HEK293 (cell line): Measurements from ENCODE around the gene TMED1.

ENCODE experiments used
- CTCF ChIA-PET: fragments of 350-600 bp; formaldehyde crosslinking; extraction: SDS; loops from one replicate; lab custom pipeline; 2021; ENCODE audit warnings: antibody characterized with exemption; lab: Yijun Ruan, JAX
- POLR2A ChIA-PET: fragments of 300-600 bp; formaldehyde crosslinking; extraction: SDS; loops from one replicate; lab custom pipeline; 2020; ENCODE audit warnings: antibody characterized with exemption, inconsistent platforms; lab: Yijun Ruan, JAX
- H3K27ac ChIP-seq: fragments of 200-500 bp; sonication (Bioruptor generic); 2 replicates; pipeline ENCODE4 v1.5.1; 2014; ENCODE audit warnings: low read depth, low read length, control low read depth, inconsistent platforms; ENCODE audit errors: extremely low read depth
- H3K36me3 ChIP-seq, 2 experiments: fragments of 200-500 bp in 1 of 2; sonication (Bioruptor generic) in 1 of 2; 1 replicate in 1 of 2; 2 replicates in 1 of 2; pipeline ENCODE4 v1.5.1; 2014 to 2017; ENCODE audit warnings: inconsistent platforms in 2 of 2, low read length in 2 of 2; ENCODE audit not compliant: control insufficient read depth in 2 of 2, insufficient read depth in 1 of 2
- H3K4me1 ChIP-seq: fragments of 200-500 bp; sonication (Bioruptor generic); 2 replicates; pipeline ENCODE4 v1.5.1; 2014; ENCODE audit warnings: mild to moderate bottlenecking, low read length, inconsistent platforms; ENCODE audit not compliant: control insufficient read depth, insufficient read depth
- H3K4me3 ChIP-seq: 2 replicates; pipeline ENCODE4 v1.5.1; 2011; ENCODE audit warnings: low read depth, mild to moderate bottlenecking, control low read depth, low read length, moderate library complexity
- H3K9me3 ChIP-seq: fragments of 200-500 bp; sonication (Bioruptor generic); 2 replicates; pipeline ENCODE4 v1.5.1; 2014; ENCODE audit warnings: low read depth, low read length, inconsistent platforms; ENCODE audit not compliant: control insufficient read depth, insufficient read depth
- IKZF3 ChIP-seq: fragments of 450-650 bp; IDR thresholded peaks from 2 replicates; pipeline ENCODE4 v1.5.0; 2018; ENCODE audit warnings: missing biosample characterization, mild to moderate bottlenecking, missing genetic modification characterization, moderate library complexity
- KLF17 ChIP-seq: fragments of 450-650 bp; formaldehyde crosslinking; IDR thresholded peaks from 2 replicates; pipeline ENCODE4 v1.5.1; 2016; ENCODE audit warnings: missing biosample characterization, missing genetic modification characterization
- REPIN1 ChIP-seq: fragments of 450-650 bp; formaldehyde crosslinking; IDR thresholded peaks from 2 replicates; pipeline ENCODE4 v1.5.1; 2017; ENCODE audit warnings: missing biosample characterization, missing genetic modification characterization, low read depth
- SCRT2 ChIP-seq: fragments of 450-650 bp; formaldehyde crosslinking; IDR thresholded peaks from 2 replicates; pipeline ENCODE4 v1.5.1; 2016; ENCODE audit warnings: missing biosample characterization, missing genetic modification characterization
- YY1 ChIP-seq: fragments of 450-650 bp; formaldehyde crosslinking; IDR thresholded peaks from 2 replicates; pipeline ENCODE4 v1.5.1; 2018; ENCODE audit warnings: missing biosample characterization, missing genetic modification characterization
- ZBTB20 ChIP-seq: fragments of 450-650 bp; formaldehyde crosslinking; IDR thresholded peaks from 2 replicates; pipeline ENCODE4 v1.5.1; 2016; ENCODE audit warnings: missing biosample characterization, missing genetic modification characterization
- ZBTB44 ChIP-seq: fragments of 450-650 bp; IDR thresholded peaks from 2 replicates; pipeline ENCODE4 v1.5.1; 2018; ENCODE audit warnings: missing biosample characterization, mild to moderate bottlenecking, missing genetic modification characterization
- ZBTB7A ChIP-seq: fragments of 450-650 bp; formaldehyde crosslinking; IDR thresholded peaks from 2 replicates; pipeline ENCODE4 v1.5.1; 2016; ENCODE audit warnings: low read depth, missing biosample characterization, missing genetic modification characterization
- ZNF121 ChIP-seq: fragments of 450-650 bp; formaldehyde crosslinking; IDR thresholded peaks from 2 replicates; pipeline ENCODE4 v1.5.1; 2016; ENCODE audit warnings: missing biosample characterization, missing genetic modification characterization
- ZNF23 ChIP-seq: fragments of 450-650 bp; formaldehyde crosslinking; IDR thresholded peaks from 2 replicates; pipeline ENCODE4 v1.5.1; 2016; ENCODE audit warnings: missing biosample characterization, missing genetic modification characterization, borderline replicate concordance
- ZNF24 ChIP-seq: fragments of 450-650 bp; formaldehyde crosslinking; IDR thresholded peaks from 2 replicates; pipeline ENCODE4 v1.5.1; 2016; ENCODE audit warnings: missing biosample characterization, missing genetic modification characterization
- ZNF292 ChIP-seq: fragments of 450-650 bp; formaldehyde crosslinking; IDR thresholded peaks from 2 replicates; pipeline ENCODE4 v1.5.1; 2016; ENCODE audit warnings: low read depth, missing biosample characterization, missing genetic modification characterization, borderline replicate concordance
- ZNF341 ChIP-seq: fragments of 450-650 bp; formaldehyde crosslinking; IDR thresholded peaks from 2 replicates; pipeline ENCODE4; 2016; ENCODE audit warnings: low read depth, missing biosample characterization, missing genetic modification characterization
- ZNF555 ChIP-seq: fragments of 450-650 bp; formaldehyde crosslinking; conservative IDR thresholded peaks from 2 replicates; pipeline ENCODE4 v1.5.1; 2017; ENCODE audit warnings: missing biosample characterization, mild to moderate bottlenecking, missing genetic modification characterization, inconsistent platforms
- ZNF560 ChIP-seq: fragments of 450-650 bp; formaldehyde crosslinking; IDR thresholded peaks from 2 replicates; pipeline ENCODE4 v1.5.1; 2017; ENCODE audit warnings: missing biosample characterization, missing genetic modification characterization, borderline replicate concordance
- ZNF596 ChIP-seq: fragments of 450-650 bp; IDR thresholded peaks from 2 replicates; pipeline ENCODE4 v1.5.0; 2018; ENCODE audit warnings: missing biosample characterization, mild to moderate bottlenecking, missing genetic modification characterization, moderate library complexity
- ZNF600 ChIP-seq: fragments of 450-650 bp; formaldehyde crosslinking; IDR thresholded peaks from 2 replicates; pipeline ENCODE4 v1.5.1; 2016; ENCODE audit warnings: missing biosample characterization, missing genetic modification characterization
- ZNF610 ChIP-seq: fragments of 450-650 bp; formaldehyde crosslinking; IDR thresholded peaks from 2 replicates; pipeline ENCODE4 v1.5.1; 2016; ENCODE audit warnings: missing biosample characterization, missing genetic modification characterization, borderline replicate concordance
- ZNF837 ChIP-seq: fragments of 450-650 bp; formaldehyde crosslinking; IDR thresholded peaks from 2 replicates; pipeline ENCODE4 v1.5.1; 2016; ENCODE audit warnings: missing biosample characterization, missing genetic modification characterization
- TF ChIP-seq, protein P1 (sequence below): fragments of 450-650 bp; formaldehyde crosslinking; IDR thresholded peaks from 2 replicates; pipeline ENCODE4 v1.5.1; 2016; ENCODE audit warnings: missing biosample characterization, missing genetic modification characterization
- TF ChIP-seq, protein P2 (sequence below): fragments of 450-650 bp; formaldehyde crosslinking; IDR thresholded peaks from 2 replicates; pipeline ENCODE4 v1.5.1; 2016; ENCODE audit warnings: missing biosample characterization, missing genetic modification characterization

TMED1 gene

DNA sequence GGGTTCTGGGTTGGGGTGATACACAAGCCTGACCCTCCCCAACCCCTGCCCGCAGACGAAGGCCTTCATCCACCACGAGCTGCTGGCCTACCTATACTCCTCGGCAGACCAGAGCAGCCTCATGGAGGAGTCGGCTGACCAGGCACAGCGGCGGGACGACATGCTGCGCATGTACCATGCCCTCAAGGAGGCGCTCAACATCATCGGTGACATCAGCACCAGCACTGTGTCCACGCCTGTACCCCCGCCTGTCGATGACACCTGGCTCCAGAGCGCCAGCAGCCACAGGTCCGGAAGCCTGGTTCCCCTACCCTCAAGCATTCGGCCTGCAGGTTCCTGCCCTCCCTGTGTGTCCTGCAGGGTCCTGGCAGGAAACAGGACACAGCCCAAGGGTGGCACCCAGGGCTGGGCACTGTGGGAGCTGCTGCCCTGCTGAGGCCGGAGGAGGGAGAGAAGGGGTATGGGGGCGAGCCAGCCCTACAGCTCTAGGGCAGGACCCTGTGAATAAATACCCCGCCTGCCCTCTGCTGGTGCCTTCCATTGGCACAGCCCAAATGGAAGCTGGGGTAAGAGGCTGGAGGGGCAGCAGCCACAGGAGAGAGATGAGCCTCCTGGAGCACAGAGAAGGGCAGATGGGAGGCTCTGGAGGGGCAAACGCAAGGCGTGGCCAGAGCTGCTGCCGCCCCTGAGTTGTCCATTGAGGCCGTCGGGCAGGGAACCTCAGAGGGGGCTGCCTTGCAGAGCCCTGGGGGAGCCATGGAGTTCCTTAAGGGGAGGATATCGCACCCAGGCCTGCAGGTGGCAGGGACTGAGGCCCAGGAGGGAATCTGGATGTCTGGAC is 6.8 kb downstream of the TMED1 start (continued):
- 0 out of 2 replicates have a peak, but pooled peaks have one; percentile 26 for TF ChIP-seq KLF17 (tag by site-specific recombination)
- TF ChIP-seq ZNF837 (tag by site-specific recombination), result no peak
- TF ChIP-seq, protein P1, sequence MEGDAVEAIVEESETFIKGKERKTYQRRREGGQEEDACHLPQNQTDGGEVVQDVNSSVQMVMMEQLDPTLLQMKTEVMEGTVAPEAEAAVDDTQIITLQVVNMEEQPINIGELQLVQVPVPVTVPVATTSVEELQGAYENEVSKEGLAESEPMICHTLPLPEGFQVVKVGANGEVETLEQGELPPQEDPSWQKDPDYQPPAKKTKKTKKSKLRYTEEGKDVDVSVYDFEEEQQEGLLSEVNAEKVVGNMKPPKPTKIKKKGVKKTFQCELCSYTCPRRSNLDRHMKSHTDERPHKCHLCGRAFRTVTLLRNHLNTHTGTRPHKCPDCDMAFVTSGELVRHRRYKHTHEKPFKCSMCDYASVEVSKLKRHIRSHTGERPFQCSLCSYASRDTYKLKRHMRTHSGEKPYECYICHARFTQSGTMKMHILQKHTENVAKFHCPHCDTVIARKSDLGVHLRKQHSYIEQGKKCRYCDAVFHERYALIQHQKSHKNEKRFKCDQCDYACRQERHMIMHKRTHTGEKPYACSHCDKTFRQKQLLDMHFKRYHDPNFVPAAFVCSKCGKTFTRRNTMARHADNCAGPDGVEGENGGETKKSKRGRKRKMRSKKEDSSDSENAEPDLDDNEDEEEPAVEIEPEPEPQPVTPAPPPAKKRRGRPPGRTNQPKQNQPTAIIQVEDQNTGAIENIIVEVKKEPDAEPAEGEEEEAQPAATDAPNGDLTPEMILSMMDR (tag by site-specific recombination), result peak; percentile 8; the same call in 1 of the 2 replicates
- no peak for TF ChIP-seq ZNF292 (tag by site-specific recombination)
- peak; percentile 94 for TF ChIP-seq ZNF600

DNA sequence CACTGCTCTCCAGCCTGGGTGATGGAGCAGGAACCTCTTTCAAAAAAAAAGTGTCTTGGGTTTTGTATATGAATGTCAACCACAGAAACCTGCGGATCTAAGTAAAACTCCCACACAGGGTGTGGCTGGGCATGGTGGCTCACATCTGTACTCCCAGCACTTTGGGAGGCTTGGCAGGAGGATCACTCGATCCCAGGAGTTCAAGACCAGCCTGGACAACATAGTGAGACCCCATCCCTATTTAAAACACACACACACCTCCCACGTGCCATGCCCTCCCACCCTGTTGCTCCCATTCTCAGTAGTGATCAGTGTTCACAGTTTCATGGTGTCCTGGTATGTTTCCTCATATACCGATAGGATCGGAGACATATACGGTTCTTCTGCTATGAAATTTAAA is 9.2 kb downstream of the TMED1 start:
- no peak for TF ChIP-seq ZNF24 (tag by site-specific recombination)
- peak; percentile 57; the same call in 1 of the 2 replicates for TF ChIP-seq SCRT2
- TF ChIP-seq ZNF23 (tag by site-specific recombination), result no peak
- TF ChIP-seq YY1 (tag by site-specific recombination), result no peak
- TF ChIP-seq ZNF560 (tag by site-specific recombination), result no peak
- TF ChIP-seq, protein P2, sequence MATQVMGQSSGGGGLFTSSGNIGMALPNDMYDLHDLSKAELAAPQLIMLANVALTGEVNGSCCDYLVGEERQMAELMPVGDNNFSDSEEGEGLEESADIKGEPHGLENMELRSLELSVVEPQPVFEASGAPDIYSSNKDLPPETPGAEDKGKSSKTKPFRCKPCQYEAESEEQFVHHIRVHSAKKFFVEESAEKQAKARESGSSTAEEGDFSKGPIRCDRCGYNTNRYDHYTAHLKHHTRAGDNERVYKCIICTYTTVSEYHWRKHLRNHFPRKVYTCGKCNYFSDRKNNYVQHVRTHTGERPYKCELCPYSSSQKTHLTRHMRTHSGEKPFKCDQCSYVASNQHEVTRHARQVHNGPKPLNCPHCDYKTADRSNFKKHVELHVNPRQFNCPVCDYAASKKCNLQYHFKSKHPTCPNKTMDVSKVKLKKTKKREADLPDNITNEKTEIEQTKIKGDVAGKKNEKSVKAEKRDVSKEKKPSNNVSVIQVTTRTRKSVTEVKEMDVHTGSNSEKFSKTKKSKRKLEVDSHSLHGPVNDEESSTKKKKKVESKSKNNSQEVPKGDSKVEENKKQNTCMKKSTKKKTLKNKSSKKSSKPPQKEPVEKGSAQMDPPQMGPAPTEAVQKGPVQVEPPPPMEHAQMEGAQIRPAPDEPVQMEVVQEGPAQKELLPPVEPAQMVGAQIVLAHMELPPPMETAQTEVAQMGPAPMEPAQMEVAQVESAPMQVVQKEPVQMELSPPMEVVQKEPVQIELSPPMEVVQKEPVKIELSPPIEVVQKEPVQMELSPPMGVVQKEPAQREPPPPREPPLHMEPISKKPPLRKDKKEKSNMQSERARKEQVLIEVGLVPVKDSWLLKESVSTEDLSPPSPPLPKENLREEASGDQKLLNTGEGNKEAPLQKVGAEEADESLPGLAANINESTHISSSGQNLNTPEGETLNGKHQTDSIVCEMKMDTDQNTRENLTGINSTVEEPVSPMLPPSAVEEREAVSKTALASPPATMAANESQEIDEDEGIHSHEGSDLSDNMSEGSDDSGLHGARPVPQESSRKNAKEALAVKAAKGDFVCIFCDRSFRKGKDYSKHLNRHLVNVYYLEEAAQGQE (tag by site-specific recombination), result no peak
- no peak for TF ChIP-seq ZBTB44 (tag by site-specific recombination)
- TF ChIP-seq ZNF596 (tag by site-specific recombination), result no peak
- no peak for TF ChIP-seq IKZF3 (tag by site-specific recombination)
- no peak for TF ChIP-seq ZNF610 (tag by site-specific recombination)
- TF ChIP-seq REPIN1 (tag by site-specific recombination), result no peak
- TF ChIP-seq ZNF121 (tag by site-specific recombination), result peak; percentile 76; the same call in 1 of the 2 replicates
- no peak for TF ChIP-seq ZBTB7A (tag by site-specific recombination)
- TF ChIP-seq ZBTB20, result no peak
- TF ChIP-seq ZNF341 (tag by site-specific recombination), result no peak
- TF ChIP-seq ZNF555 (tag by site-specific recombination), result no peak
- TF ChIP-seq, all 188 proteins: peak for 2
- Histone ChIP-seq H3K4me1 (no peaks in the 10 kb centered on the region), H3K9me3 (no peaks in the 10 kb centered on the region), H3K4me3 (no peak overlapping the region), H3K36me3 (peaks cover 21 to 70% of the 10 kb centered on the region in 2 experiments; a peak in 2 of 3 replicates), H3K27ac (no peak overlapping the region)
- ChIA-PET POLR2A (interaction anchor here (0.7 to 2.7 kb wide), 2 partner anchors 9 to 102 kb away, joined by 3 to 11 read pairs; partner anchors contain the start of gene TMED1), CTCF (interaction anchor here (0.7 kb wide), 1 partner anchor 512 kb away, joined by 3 read pairs; no protein-coding TSS in a partner anchor)
